SK-N-MC (cell line): ENCODE data around the gene SOWAHA.

Experiments used
- DNase-seq: peaks from one replicate; pipeline ENCODE4 v3.0.0-alpha.2; 2011; ENCODE audit warnings: low read depth, low spot score
- H3K27ac ChIP-seq: fragments of 200-600 bp; sonication (generic); 2 replicates; pipeline ENCODE4 v1.5.1; 2016; ENCODE audit warnings: mixed run types
- H3K36me3 ChIP-seq: fragments of 200-600 bp; sonication (generic); 2 replicates; pipeline ENCODE4 v1.6.1; 2017; ENCODE audit warnings: antibody characterized with exemption, low read length, mixed read lengths; ENCODE audit not compliant: insufficient read depth
- H3K4me3 ChIP-seq: fragments of 200-600 bp; sonication (generic); 2 replicates; pipeline ENCODE4 v1.5.1; 2016
- H3K9ac ChIP-seq: fragments of 200-600 bp; sonication (generic); 2 replicates; pipeline ENCODE4 v1.8.0; 2017; ENCODE audit warnings: mixed run types, mixed read lengths; ENCODE audit not compliant: insufficient read length
- H3K9me3 ChIP-seq: fragments of 200-600 bp; sonication (generic); 2 replicates; pipeline ENCODE4 v1.6.1; 2017; ENCODE audit warnings: low read depth, mild to moderate bottlenecking, antibody characterized with exemption, low read length, moderate library complexity, mixed read lengths
- EZH2 ChIP-seq: fragments of 200-600 bp; sonication (generic); IDR thresholded peaks from one replicate; pipeline ENCODE4 v1.6.1; 2017; ENCODE audit warnings: antibody characterized with exemption
- FOXP2 ChIP-seq: optimal IDR thresholded peaks from 2 replicates; pipeline ENCODE3; 2011; ENCODE audit warnings: mild to moderate bottlenecking, moderate library complexity; ENCODE audit not compliant: insufficient read depth; ENCODE audit errors: extremely low read length, control extremely low read depth
- POLR2AphosphoS5 ChIP-seq: IDR thresholded peaks from 2 replicates; pipeline ENCODE4 v1.6.1; 2012; ENCODE audit warnings: mild to moderate bottlenecking, low read depth, low read length, borderline replicate concordance

The SOWAHA gene

DNA sequence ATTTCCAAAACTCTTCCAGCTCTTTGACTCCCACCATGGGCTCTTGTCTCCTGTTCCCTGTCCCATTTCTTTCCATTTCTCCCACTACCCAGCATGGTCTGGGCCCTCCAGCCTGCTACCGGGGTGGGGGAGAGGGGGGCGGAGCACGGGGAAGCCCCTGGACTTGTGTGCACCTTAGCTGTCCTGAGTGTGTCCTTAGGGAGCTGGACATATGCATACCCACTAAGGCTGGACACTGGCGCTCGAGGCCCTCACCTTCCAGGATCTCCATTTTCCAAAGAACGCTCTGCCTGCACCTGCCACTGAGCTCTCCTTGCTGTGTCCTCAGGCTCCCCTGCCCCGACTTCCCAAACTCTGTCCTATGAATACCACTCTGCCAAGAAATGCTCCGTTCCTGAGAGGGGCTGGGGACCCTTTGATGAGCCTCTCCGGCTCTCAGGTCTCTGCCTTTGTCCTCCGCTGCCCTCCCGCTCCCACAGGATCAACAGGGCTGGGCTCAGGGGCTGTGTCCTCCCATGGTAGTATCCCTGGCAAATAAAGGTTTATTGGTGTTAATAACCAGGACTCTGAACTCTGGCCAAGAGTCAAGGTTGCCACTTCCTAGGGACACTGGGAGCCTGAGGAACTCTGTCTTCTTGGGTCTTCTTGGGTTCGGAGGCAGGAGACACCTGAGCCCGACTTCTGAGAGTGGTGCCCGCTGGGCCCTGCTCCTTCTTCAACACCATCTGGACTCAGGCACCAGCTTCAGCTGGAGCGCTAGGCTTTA lies 18.2 kb downstream of the SOWAHA start:
- no peaks in the 10 kb centered on the region for H3K36me3 ChIP-seq
- DNase-seq: no peak
- TF ChIP-seq EZH2: no peak
- H3K4me3 ChIP-seq: no peak overlapping the region
- H3K9me3 ChIP-seq: no peaks in the 10 kb centered on the region
- no peak overlapping the region for H3K9ac ChIP-seq
- no peak overlapping the region for H3K27ac ChIP-seq

GRCh38 chr5:132832612-132833011 lies 19.5 kb downstream of the SOWAHA start:
- TF ChIP-seq EZH2 (no peak), POLR2AphosphoS5 (no peak), FOXP2 (no peak)
- H3K9ac ChIP-seq: no peak overlapping the region
- H3K36me3 ChIP-seq: no peaks in the 10 kb centered on the region
- H3K4me3 ChIP-seq: no peak overlapping the region
- no peaks in the 10 kb centered on the region for H3K9me3 ChIP-seq
- no peak overlapping the region for H3K27ac ChIP-seq
- no peak for DNase-seq

GRCh38 chr5:132834057-132834456 lies 21.0 kb downstream of the SOWAHA start:
- H3K4me3 ChIP-seq: no peak overlapping the region
- no peaks in the 10 kb centered on the region for H3K36me3 ChIP-seq
- H3K9ac ChIP-seq: no peak overlapping the region
- no peak overlapping the region for H3K27ac ChIP-seq
- TF ChIP-seq POLR2AphosphoS5 (no peak), FOXP2 (no peak), EZH2 (no peak)
- H3K9me3 ChIP-seq: no peaks in the 10 kb centered on the region
- no peak for DNase-seq

- no peak for TF ChIP-seq EZH2
- no peak for TF ChIP-seq POLR2AphosphoS5
- no peak for TF ChIP-seq FOXP2
- Histone ChIP-seq H3K4me3 (no peak overlapping the region), H3K9me3 (no peaks in the 10 kb centered on the region), H3K9ac (no peak overlapping the region), H3K36me3 (no peaks in the 10 kb centered on the region), H3K27ac (no peak overlapping the region)
- no peak for DNase-seq
These were observed 23.8 kb downstream of the SOWAHA start for GRCh38 chr5:132836852-132837251.

DNA sequence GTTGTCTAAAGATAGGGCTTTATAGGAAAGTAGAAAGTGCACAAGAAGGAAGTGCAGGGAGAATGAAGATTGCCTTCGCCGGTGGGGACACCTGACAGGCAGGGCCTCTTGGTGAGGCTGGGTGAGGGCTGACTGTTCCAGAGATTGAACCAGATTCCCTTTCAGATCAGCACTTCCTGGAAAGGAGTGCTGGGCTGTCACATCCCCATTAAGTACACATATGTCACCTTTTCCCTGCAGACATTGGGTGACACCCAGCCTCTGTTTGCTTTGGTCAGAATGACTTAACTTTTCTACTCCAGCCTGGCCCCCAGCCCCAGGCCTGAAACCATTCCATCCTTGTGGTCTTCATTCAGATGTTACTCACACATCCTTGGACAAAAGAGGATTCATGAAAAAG lies 24.8 kb downstream of the SOWAHA start:
- Histone ChIP-seq H3K4me3 (no peak overlapping the region), H3K27ac (no peak overlapping the region), H3K9ac (no peak overlapping the region), H3K9me3 (no peaks in the 10 kb centered on the region), H3K36me3 (no peaks in the 10 kb centered on the region)
- DNase-seq: no peak
- TF ChIP-seq POLR2AphosphoS5 (no peak), FOXP2 (no peak), EZH2 (no peak)

DNA sequence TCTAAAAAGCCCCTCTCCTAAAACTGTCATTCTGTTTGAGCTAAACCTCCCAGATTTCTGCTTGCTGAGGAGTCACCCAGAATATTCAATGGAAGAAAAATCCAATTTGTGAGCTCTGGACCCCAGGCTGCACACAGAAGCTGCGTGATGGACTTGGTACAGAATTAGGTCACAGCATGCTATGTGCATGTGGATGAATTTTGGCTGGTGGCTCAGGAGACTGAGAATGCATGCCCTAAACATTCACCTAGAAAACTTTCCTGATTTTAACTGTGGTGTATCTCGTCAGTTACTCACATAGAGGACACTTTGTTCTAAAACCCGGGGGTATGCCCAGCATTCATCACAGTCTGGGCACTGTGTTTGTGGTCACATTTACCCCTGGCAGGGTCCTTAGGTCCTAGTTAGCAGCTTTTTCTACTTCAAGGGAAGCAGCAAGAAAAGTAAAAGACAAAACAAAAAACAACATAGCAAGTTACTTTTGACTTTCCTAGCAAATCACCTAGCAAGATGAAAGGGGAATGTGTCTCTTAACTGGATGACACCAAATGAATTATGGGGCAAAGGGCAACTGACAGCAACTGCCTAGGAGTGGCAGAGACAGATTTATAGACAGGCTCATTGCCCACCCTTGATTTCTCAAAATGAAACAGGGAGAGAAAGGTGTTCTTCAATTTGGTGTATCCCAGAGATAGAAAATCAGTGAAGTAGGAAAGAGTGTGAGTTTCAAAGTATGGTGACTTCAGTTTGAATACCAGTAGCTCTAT lies 25.6 kb downstream of the SOWAHA start:
- no peak for DNase-seq
- no peak for TF ChIP-seq FOXP2
- TF ChIP-seq POLR2AphosphoS5: no peak
- TF ChIP-seq EZH2: no peak
- H3K36me3 ChIP-seq: no peaks in the 10 kb centered on the region
- H3K27ac ChIP-seq: no peak overlapping the region
- no peaks in the 10 kb centered on the region for H3K9me3 ChIP-seq
- no peak overlapping the region for H3K4me3 ChIP-seq
- H3K9ac ChIP-seq: no peak overlapping the region

DNA sequence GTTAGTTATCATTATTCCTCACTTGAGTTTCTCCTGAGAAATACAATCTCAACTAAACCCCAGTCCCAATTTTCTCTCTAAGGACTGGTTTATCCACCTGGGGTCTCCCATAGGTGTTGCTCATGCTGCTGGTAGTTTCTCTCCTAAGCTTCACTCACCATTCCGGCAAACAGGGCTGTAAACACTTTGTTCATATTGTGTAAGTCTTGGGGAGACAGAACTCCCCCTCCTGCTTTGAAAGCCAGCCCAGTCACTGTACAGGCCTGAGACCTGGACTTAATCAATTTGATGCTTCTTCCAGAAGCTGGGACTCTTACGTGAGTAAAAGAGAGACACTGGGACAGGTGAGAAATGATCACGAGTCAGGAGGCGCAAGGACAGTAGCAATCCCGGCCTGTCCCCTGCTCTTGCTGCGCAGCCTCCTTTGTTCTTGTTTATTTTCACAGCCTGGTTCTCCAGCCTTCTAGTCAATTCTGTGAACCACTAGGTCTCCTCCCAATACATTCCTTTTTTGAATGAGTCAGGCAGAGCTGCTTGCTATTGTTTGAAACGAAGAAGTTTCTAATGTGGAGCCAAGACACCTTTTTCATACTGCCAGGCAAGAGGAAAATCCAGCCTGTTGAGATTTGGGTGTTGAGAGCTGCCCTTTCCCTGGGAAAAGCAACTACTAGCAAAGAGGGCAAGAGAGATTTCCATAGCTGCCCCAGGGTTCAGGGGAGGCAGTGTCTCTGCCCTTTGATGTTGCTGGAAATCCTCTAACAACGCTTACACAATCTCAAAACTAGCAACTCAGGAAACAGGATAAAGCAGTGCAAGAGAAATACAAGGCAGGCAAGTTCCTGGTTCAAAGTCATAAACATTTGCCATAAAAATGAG lies 26.6 kb downstream of the SOWAHA start:
- no peak overlapping the region for H3K27ac ChIP-seq
- no peak for DNase-seq
- no peak overlapping the region for H3K9ac ChIP-seq
- no peak overlapping the region for H3K4me3 ChIP-seq
- TF ChIP-seq POLR2AphosphoS5 (no peak), FOXP2 (no peak), EZH2 (no peak)
- no peaks in the 10 kb centered on the region for H3K9me3 ChIP-seq
- no peaks in the 10 kb centered on the region for H3K36me3 ChIP-seq

DNA sequence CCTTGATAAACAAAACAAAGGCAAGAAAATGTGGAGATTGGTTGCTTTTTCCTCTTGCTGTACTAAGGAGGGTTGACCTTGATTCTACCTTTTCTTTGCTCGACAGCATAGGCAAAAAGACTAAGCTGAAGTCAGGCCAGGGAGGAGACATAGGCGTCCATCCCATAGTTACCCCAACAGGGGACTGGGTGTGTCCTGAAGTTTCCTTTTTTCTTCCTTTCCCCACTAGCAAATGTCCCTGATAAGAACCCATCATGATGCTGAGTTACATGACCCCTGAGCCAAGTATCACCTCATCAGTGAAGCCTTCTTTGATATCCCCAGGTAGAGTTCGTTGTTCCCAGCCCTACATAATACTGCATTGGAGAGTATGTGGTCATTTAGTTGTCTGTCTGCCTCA lies 27.2 kb downstream of the SOWAHA start:
- no peak overlapping the region for H3K9ac ChIP-seq

GRCh38 chr5:132840896-132841295 lies 27.8 kb downstream of the SOWAHA start:
- Histone ChIP-seq H3K9me3 (no peaks in the 10 kb centered on the region), H3K4me3 (no peak overlapping the region), H3K27ac (no peak overlapping the region), H3K9ac (no peak overlapping the region), H3K36me3 (no peaks in the 10 kb centered on the region)
- no peak for TF ChIP-seq POLR2AphosphoS5
- TF ChIP-seq FOXP2: no peak
- no peak for TF ChIP-seq EZH2
- no peak for DNase-seq

More for the DNA sequence above, 27.2 kb downstream of the SOWAHA start:
- Histone ChIP-seq H3K27ac (no peak overlapping the region), H3K36me3 (no peaks in the 10 kb centered on the region), H3K9me3 (no peaks in the 10 kb centered on the region), H3K4me3 (no peak overlapping the region)
- TF ChIP-seq FOXP2: no peak
- TF ChIP-seq POLR2AphosphoS5: no peak
- no peak for TF ChIP-seq EZH2
- no peak for DNase-seq
